ENCODE measurements around the gene RAPSN.

Gene RAPSN

DNA sequence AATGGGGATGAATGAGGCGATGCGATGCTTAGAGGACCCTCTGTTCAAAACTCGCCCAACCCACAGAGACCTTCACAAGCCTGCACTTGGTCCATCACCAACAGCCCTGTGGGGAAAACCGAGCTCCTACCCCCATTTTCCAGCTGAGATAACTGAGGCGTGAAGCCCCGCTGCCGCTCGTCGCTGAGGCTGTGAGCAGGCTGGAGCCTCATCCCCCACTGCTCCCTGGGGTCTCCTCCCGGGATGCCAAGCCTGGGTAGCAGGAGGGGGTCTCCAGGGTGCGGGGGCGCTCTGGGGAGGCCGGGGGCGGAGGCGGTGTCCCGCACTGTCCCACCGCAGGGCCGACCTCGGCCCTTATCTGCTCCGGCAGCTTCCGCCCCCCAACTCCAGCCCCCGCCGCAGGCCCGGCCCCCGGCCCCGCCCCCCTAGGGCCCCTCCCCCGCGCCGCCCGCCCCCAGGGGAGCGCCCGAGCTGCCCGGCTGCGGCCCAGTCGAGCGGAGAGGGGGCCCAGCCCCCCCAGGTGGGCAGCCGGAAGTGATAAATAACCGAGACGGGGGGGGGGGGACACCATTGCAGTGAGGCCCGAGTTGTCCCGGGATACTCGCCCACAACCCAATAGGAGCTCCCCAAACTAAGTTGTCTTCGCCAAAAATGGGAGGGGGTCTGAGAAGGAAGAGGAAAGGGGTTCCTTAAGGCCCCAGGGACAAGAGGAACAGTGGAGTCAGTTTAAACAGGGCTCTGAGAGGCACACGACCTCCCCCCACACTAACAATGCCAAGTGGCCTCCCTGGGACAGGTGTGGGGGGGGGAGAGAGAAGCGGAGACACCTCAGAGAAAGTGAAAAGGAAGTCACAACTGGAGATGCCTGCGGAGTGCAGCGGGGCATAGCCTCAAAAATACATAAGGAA lies 48.8 kb downstream of the RAPSN start:
- H3K9me3 ChIP-seq (ENCODE audit: low read length), result no peaks in the 10 kb centered on the region
- H3K27ac ChIP-seq (ENCODE audit: low read depth, low read length, poor library complexity, severe bottlenecking), result peak overlapping the region; percentile 99
- H3K9me2 ChIP-seq (ENCODE audit: low read depth, low read length), result no peaks in the 10 kb centered on the region
- H3K4me2 ChIP-seq (ENCODE audit: low read length), result peak overlapping the region; percentile 79
- H3K36me3 ChIP-seq (ENCODE audit: insufficient read depth, low read length), result no peaks in the 10 kb centered on the region
- 0 out of 2 replicates have a peak, but pooled peaks cover 7% of the 10 kb centered on the region for H3F3A ChIP-seq (ENCODE audit: insufficient read depth, low read length)
- H3K4me3 ChIP-seq (ENCODE audit: low read depth, low read length, poor library complexity, severe bottlenecking), result peak overlapping the region; percentile 64
- no peaks in the 10 kb centered on the region for H3K27me3 ChIP-seq (ENCODE audit: insufficient read depth, low read length)
- no peaks in the 10 kb centered on the region for H3K79me2 ChIP-seq (ENCODE audit: insufficient read depth, low read length)
- TF ChIP-seq, protein P1, sequence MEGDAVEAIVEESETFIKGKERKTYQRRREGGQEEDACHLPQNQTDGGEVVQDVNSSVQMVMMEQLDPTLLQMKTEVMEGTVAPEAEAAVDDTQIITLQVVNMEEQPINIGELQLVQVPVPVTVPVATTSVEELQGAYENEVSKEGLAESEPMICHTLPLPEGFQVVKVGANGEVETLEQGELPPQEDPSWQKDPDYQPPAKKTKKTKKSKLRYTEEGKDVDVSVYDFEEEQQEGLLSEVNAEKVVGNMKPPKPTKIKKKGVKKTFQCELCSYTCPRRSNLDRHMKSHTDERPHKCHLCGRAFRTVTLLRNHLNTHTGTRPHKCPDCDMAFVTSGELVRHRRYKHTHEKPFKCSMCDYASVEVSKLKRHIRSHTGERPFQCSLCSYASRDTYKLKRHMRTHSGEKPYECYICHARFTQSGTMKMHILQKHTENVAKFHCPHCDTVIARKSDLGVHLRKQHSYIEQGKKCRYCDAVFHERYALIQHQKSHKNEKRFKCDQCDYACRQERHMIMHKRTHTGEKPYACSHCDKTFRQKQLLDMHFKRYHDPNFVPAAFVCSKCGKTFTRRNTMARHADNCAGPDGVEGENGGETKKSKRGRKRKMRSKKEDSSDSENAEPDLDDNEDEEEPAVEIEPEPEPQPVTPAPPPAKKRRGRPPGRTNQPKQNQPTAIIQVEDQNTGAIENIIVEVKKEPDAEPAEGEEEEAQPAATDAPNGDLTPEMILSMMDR (IDR thresholded peaks at IDR 0.05; ENCODE audit: low read length), result no peak
- TF ChIP-seq EZH2 (IDR thresholded peaks at IDR 0.05; ENCODE audit: borderline replicate concordance, low read length), result no peak
- peaks cover 60% of the 10 kb centered on the region for H3K4me1 ChIP-seq (ENCODE audit: insufficient read depth, low read length, severe bottlenecking)
- no peaks in the 10 kb centered on the region for H4K20me1 ChIP-seq (ENCODE audit: insufficient read depth, low read length)
- H3K9ac ChIP-seq (ENCODE audit: low read length), result peak overlapping the region; percentile 78
- no peak overlapping the region for H2AFZ ChIP-seq (ENCODE audit: low read length)

GRCh38 chr11:47398551-47398950 lies 50.4 kb downstream of the RAPSN start:
- no peaks in the 10 kb centered on the region for H3K27me3 ChIP-seq (ENCODE audit: insufficient read depth, low read length)
- H3K4me2 ChIP-seq (ENCODE audit: low read length), result peak overlapping the region; percentile 73
- no peaks in the 10 kb centered on the region for H3K9me3 ChIP-seq (ENCODE audit: low read length)
- H3K9ac ChIP-seq (ENCODE audit: low read length), result no peak overlapping the region; the same call in 1 of the 2 replicates
- H2AFZ ChIP-seq (ENCODE audit: low read length), result no peak overlapping the region
- no peaks in the 10 kb centered on the region for H3K36me3 ChIP-seq (ENCODE audit: insufficient read depth, low read length)
- H4K20me1 ChIP-seq (ENCODE audit: insufficient read depth, low read length), result no peaks in the 10 kb centered on the region
- H3F3A ChIP-seq (ENCODE audit: insufficient read depth, low read length), result 0 out of 2 replicates have a peak, but pooled peaks cover 7% of the 10 kb centered on the region
- peak overlapping the region; percentile 64 for H3K4me3 ChIP-seq (ENCODE audit: low read depth, low read length, poor library complexity, severe bottlenecking)
- peak overlapping the region; percentile 99 for H3K27ac ChIP-seq (ENCODE audit: low read depth, low read length, poor library complexity, severe bottlenecking)
- H3K79me2 ChIP-seq (ENCODE audit: insufficient read depth, low read length), result no peaks in the 10 kb centered on the region
- TF ChIP-seq EZH2 (IDR thresholded peaks at IDR 0.05; ENCODE audit: borderline replicate concordance, low read length), result no peak
- TF ChIP-seq, protein P1 (IDR thresholded peaks at IDR 0.05; ENCODE audit: low read length), result no peak
- H3K9me2 ChIP-seq (ENCODE audit: low read depth, low read length), result no peaks in the 10 kb centered on the region
- H3K4me1 ChIP-seq (ENCODE audit: insufficient read depth, low read length, severe bottlenecking), result peaks cover 71% of the 10 kb centered on the region

- H3K36me3 ChIP-seq (ENCODE audit: insufficient read depth, low read length), result no peaks in the 10 kb centered on the region
- no peaks in the 10 kb centered on the region for H3K79me2 ChIP-seq (ENCODE audit: insufficient read depth, low read length)
- H3K4me2 ChIP-seq (ENCODE audit: low read length), result no peak overlapping the region
- no peaks in the 10 kb centered on the region for H4K20me1 ChIP-seq (ENCODE audit: insufficient read depth, low read length)
- peak overlapping the region; percentile 99 for H3K27ac ChIP-seq (ENCODE audit: low read depth, low read length, poor library complexity, severe bottlenecking)
- 0 out of 2 replicates have a peak, but pooled peaks cover 5% of the 10 kb centered on the region for H3F3A ChIP-seq (ENCODE audit: insufficient read depth, low read length)
- H3K4me1 ChIP-seq (ENCODE audit: insufficient read depth, low read length, severe bottlenecking), result peaks cover 71% of the 10 kb centered on the region
- H3K4me3 ChIP-seq (ENCODE audit: low read depth, low read length, poor library complexity, severe bottlenecking), result no peak overlapping the region
- H3K9ac ChIP-seq (ENCODE audit: low read length), result no peak overlapping the region
- no peaks in the 10 kb centered on the region for H3K27me3 ChIP-seq (ENCODE audit: insufficient read depth, low read length)
- H3K9me2 ChIP-seq (ENCODE audit: low read depth, low read length), result no peaks in the 10 kb centered on the region
- no peak for TF ChIP-seq EZH2 (IDR thresholded peaks at IDR 0.05; ENCODE audit: borderline replicate concordance, low read length)
- TF ChIP-seq, protein P1 (IDR thresholded peaks at IDR 0.05; ENCODE audit: low read length), result no peak
- H2AFZ ChIP-seq (ENCODE audit: low read length), result no peak overlapping the region
- H3K9me3 ChIP-seq (ENCODE audit: low read length), result no peaks in the 10 kb centered on the region
Observed at GRCh38 chr11:47398011-47398410, 50.9 kb downstream of the RAPSN start.

Data from OCI-LY1 (cell line).